PC-3 (cell line): ENCODE measurements around the gene COMT. TPM values are rescaled to one million over a fixed set of nuclear protein-coding genes. Genes with fewer than 3 reads are reported as not detected.

Source experiments
- ATAC-seq: fragments of 200-7000 bp; cut with Tn5 transposase; 2 replicates; pipeline ENCODE4 v1.9.1; 2020; ENCODE audit warnings: mild to moderate bottlenecking, moderate library complexity
- BruUV-seq: library from RNA; stranded (reverse); fragments of 400-500 nt; replicated peaks from 2 replicates; lab custom pipeline; 2021; lab: Mats Ljungman, UMichigan
- CTCF ChIA-PET: fragments of 300-600 bp; sonication (Branson Sonifier 250); formaldehyde crosslinking; loops from one replicate; lab custom pipeline; 2022; ENCODE audit warnings: antibody characterized with exemption; lab: Charles Lee
- POLR2A ChIA-PET: fragments of 300-600 bp; sonication (Branson Sonifier 250); formaldehyde crosslinking; loops from one replicate; lab custom pipeline; 2022; ENCODE audit warnings: antibody characterized with exemption; ENCODE audit not compliant: unreplicated experiment; lab: Charles Lee
- DNase-seq: peaks from one replicate; pipeline ENCODE4 v3.0.0-alpha.2; 2015
- H2AFZ ChIP-seq: fragments of 300-600 bp; sonication (generic); 2 replicates; pipeline ENCODE4 v1.6.0; 2016; ENCODE audit warnings: antibody characterized with exemption, low read length
- H3F3A ChIP-seq: fragments of 300-600 bp; sonication (generic); one replicate; pipeline ENCODE4 v1.6.0; 2017; ENCODE audit warnings: antibody characterized with exemption, low read length, control low read depth, mild to moderate bottlenecking; ENCODE audit not compliant: unreplicated experiment
- H3K27ac ChIP-seq: fragments of 300-600 bp; sonication (generic); 2 replicates; pipeline ENCODE4 v1.5.1; 2016; ENCODE audit warnings: mild to moderate bottlenecking, low read length
- H3K27me3 ChIP-seq: fragments of 300-600 bp; sonication (generic); 2 replicates; pipeline ENCODE4 v1.6.1; 2016; ENCODE audit warnings: low read length, mixed read lengths
- H3K36me3 ChIP-seq: fragments of 300-600 bp; sonication (generic); 2 replicates; pipeline ENCODE4 v1.6.1; 2016; ENCODE audit warnings: low read depth, mixed run types, low read length, mixed read lengths
- H3K4me1 ChIP-seq: fragments of 300-600 bp; sonication (generic); 2 replicates; pipeline ENCODE4 v1.5.1; 2016; ENCODE audit warnings: low read length; ENCODE audit not compliant: insufficient read depth
- H3K4me2 ChIP-seq: fragments of 300-600 bp; sonication (generic); 2 replicates; pipeline ENCODE4 v1.6.0; 2016; ENCODE audit warnings: low read length
- H3K4me3 ChIP-seq: fragments of 300-600 bp; sonication (generic); 2 replicates; pipeline ENCODE4 v1.5.1; 2016; ENCODE audit warnings: mild to moderate bottlenecking, low read length, mixed read lengths
- H3K79me2 ChIP-seq: fragments of 300-600 bp; sonication (generic); 2 replicates; pipeline ENCODE4 v1.6.1; 2017; ENCODE audit warnings: low read length, mixed read lengths
- H3K9ac ChIP-seq: fragments of 300-600 bp; sonication (generic); 2 replicates; pipeline ENCODE4 v1.6.0; 2016; ENCODE audit warnings: mild to moderate bottlenecking, low read length
- H3K9me2 ChIP-seq: fragments of 300-600 bp; sonication (generic); replicated peaks from 2 replicates; pipeline ENCODE4 v1.6.1; 2016; ENCODE audit warnings: mixed run types, low read length, mixed read lengths
- H3K9me3 ChIP-seq: fragments of 300-600 bp; sonication (generic); 2 replicates; pipeline ENCODE4 v1.6.1; 2016; ENCODE audit warnings: low read length, mixed read lengths
- H4K20me1 ChIP-seq: fragments of 300-600 bp; sonication (generic); 2 replicates; pipeline ENCODE4 v1.6.1; 2016; ENCODE audit warnings: low read length, mixed read lengths
- CTCF ChIP-seq: fragments of 300-600 bp; sonication (generic); conservative IDR thresholded peaks from 2 replicates; pipeline ENCODE4 v1.5.1; 2017; ENCODE audit warnings: antibody characterized with exemption, low read depth, mild to moderate bottlenecking, low read length
- EZH2 ChIP-seq: fragments of 300-600 bp; sonication (generic); IDR thresholded peaks from one replicate; pipeline ENCODE4 v1.6.1; 2017; ENCODE audit warnings: antibody characterized with exemption, mild to moderate bottlenecking, low read length; ENCODE audit not compliant: unreplicated experiment
- EZH2phosphoT487 ChIP-seq: fragments of 300-600 bp; sonication (generic); IDR thresholded peaks from 2 replicates; pipeline ENCODE4 v1.6.1; 2018; ENCODE audit warnings: mild to moderate bottlenecking, antibody characterized with exemption, low read length, borderline replicate concordance
- intact Hi-C: fragments of 100-400 bp; cut with micrococcal nuclease; formaldehyde crosslinking; loops from 2 replicates; pipeline ENCODE4 v1.9.0; 2023
- total RNA-seq: library from RNA; depleted of rRNA; stranded (reverse); fragments of >200 nt; gene quantifications from 2 replicates; pipeline ENCODE4 v1.2.3, GENCODE V29; 2014

COMT gene
- total RNA-seq, 1 experiment from 2014 or later = 204 TPM

- no peak overlapping the region for H3K9ac ChIP-seq
- no peaks in the 10 kb centered on the region for H3K9me2 ChIP-seq
- H3K79me2 ChIP-seq = no peaks in the 10 kb centered on the region
- H3F3A ChIP-seq = no peaks in the 10 kb centered on the region
- no peak for ATAC-seq
- intact Hi-C loops = no loop called here
- no peaks in the 10 kb centered on the region for H3K4me1 ChIP-seq
- no peak overlapping the region for H3K4me2 ChIP-seq
- no peaks in the 10 kb centered on the region for H3K27me3 ChIP-seq
- no peaks in the 10 kb centered on the region for H3K9me3 ChIP-seq
- DNase-seq = no peak
- no peak overlapping the region for H3K27ac ChIP-seq
- ChIA-PET POLR2A (no interaction called here), CTCF (no interaction called here)
- no peak overlapping the region for H3K4me3 ChIP-seq
- BruUV-seq = no TSS peak
- no peaks in the 10 kb centered on the region for H3K36me3 ChIP-seq
- no peaks in the 10 kb centered on the region for H4K20me1 ChIP-seq
- no peak overlapping the region for H2AFZ ChIP-seq
- TF ChIP-seq EZH2phosphoT487 (no peak), EZH2 (no peak), CTCF (no peak)
Observed at GRCh38 chr22:19927696-19928095, 13.9 kb upstream of the COMT start.

- no peaks in the 10 kb centered on the region for H3K9me3 ChIP-seq
- no peaks in the 10 kb centered on the region for H3K79me2 ChIP-seq
- DNase-seq (no peak), ATAC-seq (no peak)
- BruUV-seq = no TSS peak
- H3K9ac ChIP-seq = no peak overlapping the region
- CTCF ChIA-PET = no interaction called here
- no peaks in the 10 kb centered on the region for H3F3A ChIP-seq
- H3K27me3 ChIP-seq = no peaks in the 10 kb centered on the region
- POLR2A ChIA-PET = no interaction called here
- no peaks in the 10 kb centered on the region for H3K4me1 ChIP-seq
- no peaks in the 10 kb centered on the region for H3K36me3 ChIP-seq
- intact Hi-C loops = no loop called here
- H2AFZ ChIP-seq = no peak overlapping the region
- no peak overlapping the region for H3K4me2 ChIP-seq
- no peaks in the 10 kb centered on the region for H4K20me1 ChIP-seq
- H3K4me3 ChIP-seq = no peak overlapping the region
- TF ChIP-seq CTCF (no peak), EZH2phosphoT487 (no peak), EZH2 (no peak)
- H3K27ac ChIP-seq = no peak overlapping the region
- no peaks in the 10 kb centered on the region for H3K9me2 ChIP-seq
Observed at GRCh38 chr22:19928207-19928606, 13.4 kb upstream of the COMT start.

GRCh38 chr22:19929586-19930550 lies 11.7 kb upstream of the COMT start:
- no peak overlapping the region for H3K27ac ChIP-seq
- no peak overlapping the region for H3K9ac ChIP-seq
- H4K20me1 ChIP-seq = no peaks in the 10 kb centered on the region
- intact Hi-C loops = no loop called here
- no peak overlapping the region for H2AFZ ChIP-seq
- BruUV-seq = no TSS peak
- H3K4me3 ChIP-seq = no peak overlapping the region
- no peaks in the 10 kb centered on the region for H3K9me2 ChIP-seq
- DNase-seq (no peak), ATAC-seq (no peak)
- ChIA-PET POLR2A (no interaction called here), CTCF (no interaction called here)
- H3K27me3 ChIP-seq = no peaks in the 10 kb centered on the region
- H3K79me2 ChIP-seq = no peaks in the 10 kb centered on the region
- no peaks in the 10 kb centered on the region for H3K36me3 ChIP-seq
- H3F3A ChIP-seq = no peaks in the 10 kb centered on the region
- no peaks in the 10 kb centered on the region for H3K4me1 ChIP-seq
- H3K4me2 ChIP-seq = no peak overlapping the region
- no peaks in the 10 kb centered on the region for H3K9me3 ChIP-seq
- TF ChIP-seq CTCF = no peak
- TF ChIP-seq EZH2phosphoT487 = no peak
- no peak for TF ChIP-seq EZH2
